ENCODE measurements around the gene TENT4A. TPM values are rescaled to one million over a fixed set of nuclear protein-coding genes. Genes with fewer than 3 reads are reported as not detected.

TENT4A gene
- total and polyA plus RNA-seq, 10 of the 15 experiments (the other 5 are each of a cell fraction or from before 2014, with no cell fraction given), result 1.4 to 30.6 (median 12.5) TPM

GRCh38 chr5:6726006-6726405 lies 12.8 kb downstream of the TENT4A start:
- ChIA-PET CTCF (interaction anchor here (1.3 to 1.9 kb wide), 2 partner anchors 17 to 20 kb away, joined by 4 to 6 read pairs; no protein-coding TSS in a partner anchor), POLR2A (interaction anchor here (4.9 to 5.4 kb wide), 2 partner anchors 8 to 11 kb away, joined by 26 to 35 read pairs; no protein-coding TSS in a partner anchor), SMC1A (ENCODE audit: uncharacterized antibody, unreplicated experiment) (interaction anchor here (1.3 to 2.4 kb wide), 3 partner anchors 17 to 93 kb away, joined by 4 to 9 read pairs (median 5); partner anchors contain the start of genes NSUN2 and SRD5A1), RAD21 (ENCODE audit: unreplicated experiment) (interaction anchor here (1.2 kb wide), 1 partner anchor 11 kb away, joined by 6 read pairs; no protein-coding TSS in a partner anchor)
- peaks cover 62% of the 10 kb centered on the region for H3K4me1 ChIP-seq (ENCODE audit: control insufficient read depth, insufficient read depth, low read length)
- in situ Hi-C loops (cut with MboI) (no loop called here), intact Hi-C loops (cut with micrococcal nuclease; ENCODE audit: unreplicated experiment) (no loop called here)
- no peak for FAIRE-seq
- no peaks in the 10 kb centered on the region for H3K27me3 ChIP-seq (replicated peaks in 1 of 2; ENCODE audit: control insufficient read depth in 2 of 2, insufficient read depth in 2 of 2, low read length in 1 of 2)
- ATAC-seq, result no peak
- H2AFZ ChIP-seq (ENCODE audit: control insufficient read depth, low read depth, low read length), result no peak overlapping the region
- peaks cover 4 to 12% of the 10 kb centered on the region in 2 experiments; a peak in 3 of 4 replicates for H3K36me3 ChIP-seq (ENCODE audit: control insufficient read depth in 2 of 2, insufficient read depth in 2 of 2, low read length in 1 of 2)
- no peaks in the 10 kb centered on the region for H4K20me1 ChIP-seq (ENCODE audit: control insufficient read depth, insufficient read depth)
- DNase-seq (ENCODE audit: low read depth, low spot score), result no peak
- 91% methylated on average over 9 of the region's 9 CpGs for WGBS (ENCODE audit: insufficient coverage, insufficient replicate concordance, low lambda C conversion rate, missing lambda C conversion rate)
- H3K9ac ChIP-seq (ENCODE audit: control insufficient read depth, insufficient read depth, low read length), result no peak overlapping the region
- no peak overlapping the region for H3K4me3 ChIP-seq
- no peak overlapping the region for H3K4me2 ChIP-seq (ENCODE audit: control insufficient read depth, insufficient read depth)
- TF ChIP-seq BMI1 (IDR thresholded peaks at IDR 0.05; ENCODE audit: borderline replicate concordance) (no peak), TAF1 (IDR thresholded peaks at IDR 0.05; ENCODE audit: borderline replicate concordance, low read depth, low read length) (no peak), EZH2 (IDR thresholded peaks at IDR 0.05; ENCODE audit: borderline replicate concordance, control insufficient read depth, low read depth, low read length) (no peak), MLLT1 (IDR thresholded peaks at IDR 0.05) (no peak), TCF7 (IDR thresholded peaks at IDR 0.05; ENCODE audit: borderline replicate concordance) (no peak)
- H3K79me2 ChIP-seq (ENCODE audit: control insufficient read depth, insufficient read depth, low read length), result peaks cover 98% of the 10 kb centered on the region
- no TSS peak for BruUV-seq (replicated peaks)
- H3K9me3 ChIP-seq (replicated peaks; ENCODE audit: control insufficient read depth, insufficient read depth, low read length), result no peaks in the 10 kb centered on the region
- H3K27ac ChIP-seq (ENCODE audit: control insufficient read depth, insufficient read depth), result no peak overlapping the region
